Hepatocyte (in vitro differentiated cells): Measurements from ENCODE around the gene CDKN1A. TPM values are rescaled to one million over a fixed set of nuclear protein-coding genes. Genes with fewer than 3 reads are reported as not detected.

Experiments used
- DNase-seq: peaks from one replicate; pipeline ENCODE4 v3.0.0-alpha.2; 2016; ENCODE audit warnings: low spot score
- H2AFZ ChIP-seq: fragments of 200-600 bp; sonication (generic); 2 replicates; pipeline ENCODE4 v1.6.0; 2016; ENCODE audit warnings: antibody characterized with exemption, mild to moderate bottlenecking
- H3K27ac ChIP-seq: fragments of 200-600 bp; sonication (generic); 2 replicates; pipeline ENCODE4 v1.5.1; 2016; ENCODE audit warnings: mild to moderate bottlenecking
- H3K27me3 ChIP-seq: fragments of 200-600 bp; sonication (generic); 2 replicates; pipeline ENCODE4 v1.6.1; 2016
- H3K36me3 ChIP-seq: fragments of 200-600 bp; sonication (generic); replicated peaks from 2 replicates; pipeline ENCODE4 v1.5.1; 2016; ENCODE audit warnings: low read depth; ENCODE audit not compliant: insufficient read depth
- H3K4me1 ChIP-seq: fragments of 200-600 bp; sonication (generic); 2 replicates; pipeline ENCODE4 v1.5.1; 2016; ENCODE audit warnings: mild to moderate bottlenecking, moderate library complexity; ENCODE audit not compliant: insufficient read depth
- H3K4me2 ChIP-seq: fragments of 200-600 bp; sonication (generic); 2 replicates; pipeline ENCODE4 v1.6.0; 2016
- H3K4me3 ChIP-seq: fragments of 200-600 bp; sonication (generic); 2 replicates; pipeline ENCODE4 v1.5.1; 2016; ENCODE audit warnings: mild to moderate bottlenecking
- H3K79me2 ChIP-seq: fragments of 200-600 bp; sonication (generic); 2 replicates; pipeline ENCODE4 v1.6.0; 2017; ENCODE audit warnings: mild to moderate bottlenecking
- H3K9me2 ChIP-seq: fragments of 200-600 bp; sonication (generic); replicated peaks from 2 replicates; pipeline ENCODE4 v1.6.0; 2017; ENCODE audit warnings: mild to moderate bottlenecking; ENCODE audit not compliant: insufficient read depth
- H3K9me3 ChIP-seq: fragments of 200-600 bp; sonication (generic); 2 replicates; pipeline ENCODE4 v1.5.1; 2016; ENCODE audit warnings: low read depth, mild to moderate bottlenecking
- H4K20me1 ChIP-seq: fragments of 200-600 bp; sonication (generic); 2 replicates; pipeline ENCODE4 v1.6.0; 2016; ENCODE audit warnings: mild to moderate bottlenecking; ENCODE audit not compliant: insufficient read depth, poor library complexity, severe bottlenecking
- EZH2 ChIP-seq: fragments of 200-600 bp; sonication (generic); IDR thresholded peaks from 2 replicates; pipeline ENCODE4 v1.6.1; 2016; ENCODE audit warnings: antibody characterized with exemption, mild to moderate bottlenecking, borderline replicate concordance
- EZH2phosphoT487 ChIP-seq: fragments of 200-600 bp; sonication (generic); IDR thresholded peaks from one replicate; pipeline ENCODE4 v1.6.1; 2018; ENCODE audit warnings: antibody characterized with exemption, mild to moderate bottlenecking, low read depth, moderate library complexity; ENCODE audit not compliant: unreplicated experiment, severe bottlenecking
- WGBS: methylation state at CpG from one replicate; pipeline ENCODE4 v1.1.6; 2016; ENCODE audit warnings: low lambda C conversion rate; ENCODE audit errors: missing lambda C conversion rate; 5-methylcytosine and 5-hydroxymethylcytosine counted together
- polyA plus RNA-seq: library from polyadenylated mRNA; unstranded; fragments of >200 nt; fragmentation: Nextera tagmentation; extraction: Ambion mirVana; gene quantifications from 2 replicates; pipeline ENCODE4 v1.2.1, GENCODE V29; 2016
- total RNA-seq: library from RNA; depleted of rRNA; stranded (reverse); fragments of >200 nt; gene quantifications from 2 replicates; pipeline ENCODE4 v1.2.3, GENCODE V29; 2014
- TF ChIP-seq, protein P1 (sequence below): fragments of 200-600 bp; sonication (generic); IDR thresholded peaks from 2 replicates; pipeline ENCODE4 v1.5.1; 2016; ENCODE audit warnings: antibody characterized with exemption, mild to moderate bottlenecking; ENCODE audit not compliant: poor library complexity

CDKN1A gene
- total and polyA plus RNA-seq, 2 experiments from 2014 or later, result 246 to 344 TPM

DNA sequence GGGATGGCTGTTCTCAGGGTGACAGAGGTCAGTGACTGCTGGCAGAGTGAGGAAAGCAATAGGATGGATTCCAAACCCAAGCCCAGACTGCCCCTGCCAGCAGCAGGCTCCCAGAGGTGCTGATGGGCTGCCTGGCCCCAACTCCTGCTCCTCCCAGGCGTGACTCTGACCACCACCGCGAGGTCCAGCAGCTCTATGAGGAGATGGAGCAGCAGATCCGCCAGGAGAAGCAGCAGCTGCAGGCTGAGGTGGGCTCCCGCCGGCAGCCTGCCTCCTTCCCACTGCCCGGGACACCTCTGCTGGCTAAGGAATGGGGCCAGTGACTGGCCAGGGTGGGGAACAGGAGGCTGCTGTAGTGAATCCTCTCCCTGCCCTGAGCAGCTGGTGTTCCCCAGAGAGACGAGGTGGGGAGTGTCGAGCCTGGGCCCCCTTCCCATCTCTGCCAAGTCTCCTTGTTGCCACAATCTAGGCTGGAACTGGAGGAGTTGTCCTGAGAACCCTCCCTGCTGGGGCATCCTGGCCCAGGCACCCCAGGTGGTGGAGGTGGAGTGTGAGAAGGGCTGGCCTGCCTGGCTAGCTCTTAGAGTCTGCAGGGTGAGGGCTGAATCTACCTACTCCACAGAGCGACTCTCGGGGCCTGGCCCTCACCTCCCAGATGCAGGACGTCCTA is 39.5 kb downstream of the CDKN1A start:
- DNase-seq, result no peak
- H3K36me3 ChIP-seq, result no peaks in the 10 kb centered on the region
- no peak overlapping the region for H2AFZ ChIP-seq
- H3K27ac ChIP-seq, result no peak overlapping the region
- H3K4me1 ChIP-seq, result no peaks in the 10 kb centered on the region
- TF ChIP-seq, protein P1, sequence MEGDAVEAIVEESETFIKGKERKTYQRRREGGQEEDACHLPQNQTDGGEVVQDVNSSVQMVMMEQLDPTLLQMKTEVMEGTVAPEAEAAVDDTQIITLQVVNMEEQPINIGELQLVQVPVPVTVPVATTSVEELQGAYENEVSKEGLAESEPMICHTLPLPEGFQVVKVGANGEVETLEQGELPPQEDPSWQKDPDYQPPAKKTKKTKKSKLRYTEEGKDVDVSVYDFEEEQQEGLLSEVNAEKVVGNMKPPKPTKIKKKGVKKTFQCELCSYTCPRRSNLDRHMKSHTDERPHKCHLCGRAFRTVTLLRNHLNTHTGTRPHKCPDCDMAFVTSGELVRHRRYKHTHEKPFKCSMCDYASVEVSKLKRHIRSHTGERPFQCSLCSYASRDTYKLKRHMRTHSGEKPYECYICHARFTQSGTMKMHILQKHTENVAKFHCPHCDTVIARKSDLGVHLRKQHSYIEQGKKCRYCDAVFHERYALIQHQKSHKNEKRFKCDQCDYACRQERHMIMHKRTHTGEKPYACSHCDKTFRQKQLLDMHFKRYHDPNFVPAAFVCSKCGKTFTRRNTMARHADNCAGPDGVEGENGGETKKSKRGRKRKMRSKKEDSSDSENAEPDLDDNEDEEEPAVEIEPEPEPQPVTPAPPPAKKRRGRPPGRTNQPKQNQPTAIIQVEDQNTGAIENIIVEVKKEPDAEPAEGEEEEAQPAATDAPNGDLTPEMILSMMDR, result no peak
- TF ChIP-seq EZH2phosphoT487, result no peak
- H3K9me3 ChIP-seq, result no peaks in the 10 kb centered on the region
- H3K27me3 ChIP-seq, result no peaks in the 10 kb centered on the region
- H4K20me1 ChIP-seq, result no peaks in the 10 kb centered on the region
- H3K4me2 ChIP-seq, result no peak overlapping the region
- H3K79me2 ChIP-seq, result no peaks in the 10 kb centered on the region
- no peak overlapping the region for H3K4me3 ChIP-seq
- WGBS, result 80% methylated on average over 12 of the region's 12 CpGs
- H3K9me2 ChIP-seq, result no peaks in the 10 kb centered on the region

DNA sequence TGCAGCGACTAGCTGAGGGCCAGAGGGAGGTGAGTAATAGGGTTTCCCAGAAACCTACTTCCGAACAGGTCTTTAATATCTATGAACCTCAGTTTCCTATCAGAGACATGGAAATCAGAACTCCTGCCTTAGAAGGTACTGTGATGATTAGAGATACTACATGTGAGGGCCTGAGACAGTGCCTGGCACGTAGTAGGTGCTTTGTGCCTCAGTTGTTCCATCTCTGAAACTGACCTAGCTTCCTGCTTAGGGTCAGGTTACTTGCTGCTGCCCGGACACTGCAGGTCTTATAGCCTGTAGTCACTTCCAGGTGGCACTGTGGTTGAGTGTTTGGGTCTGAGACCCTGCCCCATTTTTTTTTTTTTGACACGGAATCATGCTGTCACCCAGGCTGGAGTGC is 40.0 kb downstream of the CDKN1A start:
- DNase-seq, result no peak
- WGBS, result 88% methylated on average over 5 of the region's 5 CpGs
- Histone ChIP-seq H3K4me2 (no peak overlapping the region), H2AFZ (no peak overlapping the region), H3K79me2 (no peaks in the 10 kb centered on the region), H3K4me3 (no peak overlapping the region), H3K9me3 (no peaks in the 10 kb centered on the region), H4K20me1 (no peaks in the 10 kb centered on the region), H3K9me2 (no peaks in the 10 kb centered on the region), H3K4me1 (no peaks in the 10 kb centered on the region), H3K27me3 (no peaks in the 10 kb centered on the region), H3K27ac (no peak overlapping the region), H3K36me3 (no peaks in the 10 kb centered on the region)
- TF ChIP-seq EZH2 (no peak), EZH2phosphoT487 (no peak)
- TF ChIP-seq, protein P1, result no peak

DNA sequence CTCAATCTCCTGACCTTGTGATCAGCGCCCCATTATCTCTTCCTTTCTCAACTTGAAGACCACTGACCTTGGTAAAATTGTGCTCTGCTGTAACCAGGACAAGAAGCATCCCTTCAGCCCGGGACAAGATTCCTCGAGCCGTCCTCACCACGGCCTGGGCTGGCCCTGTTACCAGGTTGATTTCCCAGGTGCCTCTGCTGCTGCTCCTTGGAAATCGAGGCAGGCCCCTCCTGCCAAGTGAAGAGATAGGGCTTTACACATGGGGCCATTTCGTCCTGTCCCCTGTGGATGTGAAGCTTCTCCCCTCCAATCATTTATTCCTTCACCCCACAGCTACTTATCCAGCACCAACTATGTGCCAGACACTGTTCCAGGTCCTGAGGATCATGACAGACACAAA is 40.6 kb downstream of the CDKN1A start:
- H3K9me3 ChIP-seq, result no peaks in the 10 kb centered on the region
- no peaks in the 10 kb centered on the region for H3K27me3 ChIP-seq
- no peak overlapping the region for H3K4me3 ChIP-seq
- 89% methylated on average over 7 of the region's 7 CpGs for WGBS
- no peak overlapping the region for H3K4me2 ChIP-seq
- no peaks in the 10 kb centered on the region for H3K4me1 ChIP-seq
- TF ChIP-seq EZH2 (no peak), EZH2phosphoT487 (no peak)
- TF ChIP-seq, protein P1, result no peak
- H3K79me2 ChIP-seq, result no peaks in the 10 kb centered on the region
- no peaks in the 10 kb centered on the region for H4K20me1 ChIP-seq
- H3K36me3 ChIP-seq, result no peaks in the 10 kb centered on the region
- no peak for DNase-seq
- no peak overlapping the region for H3K27ac ChIP-seq
- no peaks in the 10 kb centered on the region for H3K9me2 ChIP-seq
- H2AFZ ChIP-seq, result no peak overlapping the region
